Body of pancreas (tissue), 4 donors: ENCODE measurements around the gene AIFM2. TPM values are rescaled to one million over a fixed set of nuclear protein-coding genes. Genes with fewer than 3 reads are reported as not detected.

Experiments
- ATAC-seq: fragments of 150-250 bp; one replicate; pipeline ENCODE4 v1.9.1; 2016
- DNase-seq, 4 donors: peaks; one replicate each; pipeline ENCODE4 v3.0.0-alpha.2; 2019
- H3K27ac ChIP-seq, 4 donors: fragments of 200-600 bp; sonication (generic); 1 replicate in 3 of 4; 2 replicates in 1 of 4; pipeline versions ENCODE4 v1.5.1 to v1.6.1; 2016 to 2019; ENCODE audit warnings: mild to moderate bottlenecking in 1 of 4, mixed read lengths in 1 of 4, moderate library complexity in 1 of 4
- H3K27me3 ChIP-seq, 2 donors: fragments of 200-600 bp; sonication (generic); one replicate each; pipeline ENCODE4 v1.6.0; 2016; ENCODE audit warnings: mild to moderate bottlenecking in 1 of 2
- H3K36me3 ChIP-seq, 2 donors: fragments of 200-600 bp; sonication (generic); replicated peaks in 1 of 2; 2 replicates each; pipeline ENCODE4 v1.5.1; 2016; ENCODE audit warnings: low read depth in 2 of 2; ENCODE audit not compliant: insufficient read depth in 1 of 2
- H3K4me1 ChIP-seq: fragments of 200-600 bp; sonication (generic); one replicate; pipeline ENCODE4 v1.6.0; 2016
- H3K4me3 ChIP-seq, 2 donors: fragments of 200-600 bp; sonication (generic); 1 replicate in 1 of 2; 2 replicates in 1 of 2; pipeline ENCODE4 v1.5.1; 2016 to 2019
- H3K9me3 ChIP-seq, 3 donors: fragments of 200-600 bp; sonication (generic); 1 replicate in 2 of 3; 2 replicates in 1 of 3; pipeline ENCODE4 v1.5.1; 2016
- POLR2A ChIP-seq, 3 donors: fragments of 450-650 bp; IDR thresholded peaks; one replicate each; pipeline ENCODE4 v1.6.1; 2016; ENCODE audit warnings: antibody characterized with exemption in 3 of 3, mild to moderate bottlenecking in 2 of 3
- WGBS, 2 donors: methylation state at CpG; one replicate each; pipeline ENCODE4 v1.1.5; 2017; 5-methylcytosine and 5-hydroxymethylcytosine counted together
- intact Hi-C: fragments of 100-400 bp; cut with DNase I; formaldehyde crosslinking; loops from one replicate; pipeline ENCODE4 v1.15.1; 2023
- total RNA-seq, 2 donors: library from RNA; depleted of rRNA; stranded (reverse); fragments of >200 nt; gene quantifications; one replicate each; pipeline ENCODE4 v1.1.0, GENCODE V29; 2016
- TF ChIP-seq, protein P1 (sequence below), 7 experiments: fragments of 450-650 bp in 4 of 7; fragments of 200-600 bp in 3 of 7; sonication (generic) in 3 of 7; IDR thresholded peaks; one replicate each; pipeline ENCODE4 v1.5.1; 2016 to 2019; ENCODE audit warnings: antibody characterized with exemption in 7 of 7

The AIFM2 gene
- total RNA-seq, 2 donors from 2014 or later, result 4.2 to 12.2 TPM

DNA sequence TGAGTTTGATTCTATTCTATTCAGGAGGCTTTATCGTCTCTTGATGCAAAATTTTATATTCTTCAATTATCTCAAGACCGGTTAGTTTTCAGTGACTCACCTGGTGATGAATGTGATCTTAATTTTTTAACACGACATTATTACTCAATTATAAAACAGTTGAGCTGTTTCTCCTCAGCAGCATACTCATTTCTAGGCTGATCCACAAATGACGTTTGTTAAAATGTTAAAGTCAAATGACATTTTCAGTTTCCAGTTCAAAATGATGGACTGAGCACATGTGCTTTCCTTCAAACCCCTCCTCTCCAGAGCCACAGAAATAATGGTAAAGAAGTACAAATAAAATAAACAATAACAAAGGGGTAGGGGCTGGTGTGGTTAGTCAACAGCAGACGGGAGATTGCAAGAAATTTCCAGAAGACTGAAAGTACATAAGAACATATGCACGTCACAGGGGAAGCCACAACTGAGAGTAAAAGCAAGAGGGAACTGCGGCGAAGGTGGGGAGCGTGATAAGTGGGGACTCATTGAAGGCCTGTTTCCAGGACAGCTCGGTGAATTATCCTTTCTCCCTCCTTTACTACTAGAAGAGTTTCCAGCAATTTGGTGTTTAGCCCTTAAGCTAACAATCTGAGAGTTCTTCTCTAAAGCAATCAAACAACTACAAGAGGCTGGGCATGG is 69.1 kb downstream of the AIFM2 start:
- 77 to 82% methylated on average over 10 of the region's 10 CpGs for WGBS, 2 donors
- no peak for DNase-seq
- Histone ChIP-seq H3K36me3 (no peaks in the 10 kb centered on the region), H3K4me1 (no peaks in the 10 kb centered on the region), H3K9me3 (no peaks in the 10 kb centered on the region), H3K27ac (no peak overlapping the region), H3K4me3 (no peak overlapping the region), H3K27me3 (no peaks in the 10 kb centered on the region)
- TF ChIP-seq, protein P1, sequence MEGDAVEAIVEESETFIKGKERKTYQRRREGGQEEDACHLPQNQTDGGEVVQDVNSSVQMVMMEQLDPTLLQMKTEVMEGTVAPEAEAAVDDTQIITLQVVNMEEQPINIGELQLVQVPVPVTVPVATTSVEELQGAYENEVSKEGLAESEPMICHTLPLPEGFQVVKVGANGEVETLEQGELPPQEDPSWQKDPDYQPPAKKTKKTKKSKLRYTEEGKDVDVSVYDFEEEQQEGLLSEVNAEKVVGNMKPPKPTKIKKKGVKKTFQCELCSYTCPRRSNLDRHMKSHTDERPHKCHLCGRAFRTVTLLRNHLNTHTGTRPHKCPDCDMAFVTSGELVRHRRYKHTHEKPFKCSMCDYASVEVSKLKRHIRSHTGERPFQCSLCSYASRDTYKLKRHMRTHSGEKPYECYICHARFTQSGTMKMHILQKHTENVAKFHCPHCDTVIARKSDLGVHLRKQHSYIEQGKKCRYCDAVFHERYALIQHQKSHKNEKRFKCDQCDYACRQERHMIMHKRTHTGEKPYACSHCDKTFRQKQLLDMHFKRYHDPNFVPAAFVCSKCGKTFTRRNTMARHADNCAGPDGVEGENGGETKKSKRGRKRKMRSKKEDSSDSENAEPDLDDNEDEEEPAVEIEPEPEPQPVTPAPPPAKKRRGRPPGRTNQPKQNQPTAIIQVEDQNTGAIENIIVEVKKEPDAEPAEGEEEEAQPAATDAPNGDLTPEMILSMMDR (IDR thresholded peaks at IDR 0.05), result no peak
- no peak for TF ChIP-seq POLR2A (IDR thresholded peaks at IDR 0.05)
- no peak for ATAC-seq
- intact Hi-C loops, result no loop called here

Other genes starting within 250 kb of the AIFM2 start
- 10 to 100 TPM in 1 of 2 donors, under 1 TPM in 1; 0.99 to 10.6 TPM for gene MACROH2A2, start 80.0 kb downstream of the AIFM2 start, total RNA-seq
- gene TYSND1, start 13.9 kb upstream of the AIFM2 start, total RNA-seq, result 10 to 100 TPM; 16.2 to 17.6 TPM
- gene SAR1A, start 37.7 kb upstream of the AIFM2 start, total RNA-seq, result 10 to 100 TPM; 26.0 to 29.8 TPM
- 100 to 1,000 TPM; 101 to 108 TPM for gene PPA1, start 100.6 kb upstream of the AIFM2 start, total RNA-seq
- not detected for gene NPFFR1, start 151.2 kb upstream of the AIFM2 start, total RNA-seq
- 1 to 10 TPM in 1 of 2 donors, under 1 TPM in 1; 0.66 to 1.6 TPM for gene LRRC20, start 249.8 kb upstream of the AIFM2 start, total RNA-seq